ENCODE data around the gene PTPN2. TPM values are rescaled to one million over a fixed set of nuclear protein-coding genes. Genes with fewer than 3 reads are reported as not detected.

PTPN2 gene
- total RNA-seq, 1 experiment from 2014 or later = 59.8 TPM

DNA sequence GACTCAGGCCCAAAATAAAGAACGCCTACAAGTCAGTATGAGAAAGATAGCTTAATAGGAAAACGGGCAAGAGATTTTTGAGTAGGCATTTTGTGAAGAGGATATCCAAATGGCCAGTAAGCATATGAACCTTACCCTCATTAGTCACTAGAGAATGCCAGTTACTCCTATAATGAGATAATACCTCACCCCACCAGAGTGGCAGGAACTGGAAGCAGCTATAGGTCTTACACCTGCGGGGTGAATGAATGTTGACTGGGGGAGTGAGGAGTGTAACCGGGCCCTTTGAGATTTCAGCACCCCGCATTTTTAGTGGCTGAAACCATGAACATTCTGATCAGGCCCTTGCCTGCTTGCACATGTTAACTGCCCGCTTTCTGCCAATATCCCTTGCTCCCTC is 7.5 kb upstream of the PTPN2 start:
- Histone ChIP-seq H3F3A (ENCODE audit: low read length, unreplicated experiment) (no peaks in the 10 kb centered on the region), H3K36me3 (ENCODE audit: low read depth, low read length) (no peaks in the 10 kb centered on the region), H3K4me3 (ENCODE audit: low read length) (no peak overlapping the region), H3K9me2 (replicated peaks; ENCODE audit: low read length) (no peaks in the 10 kb centered on the region), H3K79me2 (ENCODE audit: low read length) (no peaks in the 10 kb centered on the region), H3K27ac (ENCODE audit: low read length) (0 out of 2 replicates have a peak overlapping the region, but pooled peaks have one; percentile 4), H3K9me3 (ENCODE audit: low read length) (no peaks in the 10 kb centered on the region), H3K9ac (ENCODE audit: low read length) (no peak overlapping the region), H3K4me2 (ENCODE audit: low read length) (no peak overlapping the region), H2AFZ (ENCODE audit: low read length) (peak overlapping the region; percentile 16), H3K27me3 (ENCODE audit: low read length) (no peaks in the 10 kb centered on the region), H3K4me1 (ENCODE audit: insufficient read depth, low read length) (peaks cover 10% of the 10 kb centered on the region), H4K20me1 (ENCODE audit: low read length) (no peaks in the 10 kb centered on the region)
- BruUV-seq (replicated peaks) = no TSS peak
- DNase-seq = peak; percentile 61
- CTCF ChIA-PET = no interaction called here
- POLR2A ChIA-PET (ENCODE audit: unreplicated experiment) = no interaction called here
- peak; percentile 83 for ATAC-seq
- intact Hi-C loops (cut with micrococcal nuclease) = loop anchor here (5.0 kb wide), 1 partner anchor 41 kb away; no protein-coding TSS in a partner anchor
- no peak for TF ChIP-seq EZH2phosphoT487 (IDR thresholded peaks at IDR 0.05; ENCODE audit: borderline replicate concordance, low read length)
- TF ChIP-seq EZH2 (IDR thresholded peaks at IDR 0.05; ENCODE audit: low read length, unreplicated experiment) = no peak
- TF ChIP-seq, protein P1, sequence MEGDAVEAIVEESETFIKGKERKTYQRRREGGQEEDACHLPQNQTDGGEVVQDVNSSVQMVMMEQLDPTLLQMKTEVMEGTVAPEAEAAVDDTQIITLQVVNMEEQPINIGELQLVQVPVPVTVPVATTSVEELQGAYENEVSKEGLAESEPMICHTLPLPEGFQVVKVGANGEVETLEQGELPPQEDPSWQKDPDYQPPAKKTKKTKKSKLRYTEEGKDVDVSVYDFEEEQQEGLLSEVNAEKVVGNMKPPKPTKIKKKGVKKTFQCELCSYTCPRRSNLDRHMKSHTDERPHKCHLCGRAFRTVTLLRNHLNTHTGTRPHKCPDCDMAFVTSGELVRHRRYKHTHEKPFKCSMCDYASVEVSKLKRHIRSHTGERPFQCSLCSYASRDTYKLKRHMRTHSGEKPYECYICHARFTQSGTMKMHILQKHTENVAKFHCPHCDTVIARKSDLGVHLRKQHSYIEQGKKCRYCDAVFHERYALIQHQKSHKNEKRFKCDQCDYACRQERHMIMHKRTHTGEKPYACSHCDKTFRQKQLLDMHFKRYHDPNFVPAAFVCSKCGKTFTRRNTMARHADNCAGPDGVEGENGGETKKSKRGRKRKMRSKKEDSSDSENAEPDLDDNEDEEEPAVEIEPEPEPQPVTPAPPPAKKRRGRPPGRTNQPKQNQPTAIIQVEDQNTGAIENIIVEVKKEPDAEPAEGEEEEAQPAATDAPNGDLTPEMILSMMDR (conservative IDR thresholded peaks at IDR 0.05; ENCODE audit: low read depth, low read length) = no peak

GRCh38 chr18:12890964-12891363 is 6.9 kb upstream of the PTPN2 start:
- intact Hi-C loops (cut with micrococcal nuclease) = loop anchor here (5.0 kb wide), 1 partner anchor 41 kb away; no protein-coding TSS in a partner anchor
- H3K36me3 ChIP-seq (ENCODE audit: low read depth, low read length) = no peaks in the 10 kb centered on the region

More at GRCh38 chr18:12890964-12891363, 6.9 kb upstream of the PTPN2 start:
- Histone ChIP-seq H3K9me3 (ENCODE audit: low read length) (no peaks in the 10 kb centered on the region), H2AFZ (ENCODE audit: low read length) (peak overlapping the region; percentile 16), H3K9ac (ENCODE audit: low read length) (no peak overlapping the region), H3K9me2 (replicated peaks; ENCODE audit: low read length) (no peaks in the 10 kb centered on the region), H3K79me2 (ENCODE audit: low read length) (no peaks in the 10 kb centered on the region), H3F3A (ENCODE audit: low read length, unreplicated experiment) (no peaks in the 10 kb centered on the region), H3K4me2 (ENCODE audit: low read length) (no peak overlapping the region), H3K4me1 (ENCODE audit: insufficient read depth, low read length) (peaks cover 10% of the 10 kb centered on the region), H4K20me1 (ENCODE audit: low read length) (no peaks in the 10 kb centered on the region), H3K27me3 (ENCODE audit: low read length) (no peaks in the 10 kb centered on the region), H3K27ac (ENCODE audit: low read length) (0 out of 2 replicates have a peak overlapping the region, but pooled peaks have one; percentile 4), H3K4me3 (ENCODE audit: low read length) (no peak overlapping the region)
- DNase-seq (no peak), ATAC-seq (no peak)
- BruUV-seq (replicated peaks) = no TSS peak
- ChIA-PET CTCF (interaction anchor here (1.2 kb wide), 1 partner anchor 147 kb away, joined by 8 read pairs; no protein-coding TSS in a partner anchor), POLR2A (ENCODE audit: unreplicated experiment) (interaction anchor here (0.6 kb wide), 2 partner anchors 9 to 147 kb away, joined by 3 to 4 read pairs; no protein-coding TSS in a partner anchor)
- TF ChIP-seq EZH2phosphoT487 (IDR thresholded peaks at IDR 0.05; ENCODE audit: borderline replicate concordance, low read length) = no peak
- no peak for TF ChIP-seq EZH2 (IDR thresholded peaks at IDR 0.05; ENCODE audit: low read length, unreplicated experiment)
- TF ChIP-seq, protein P1 (conservative IDR thresholded peaks at IDR 0.05; ENCODE audit: low read depth, low read length) = no peak
